OCI-LY1 (cell line): ENCODE data around the gene CDK11A.
A peak's percentile ranks its signal among the peaks of the same experiment; 100 is the strongest.

Experiments used
- EZH2 ChIP-seq: fragments of 200-600 bp; sonication (generic), shearing (Covaris generic); IDR thresholded peaks from 2 replicates; pipeline ENCODE4 v1.8.0; 2017; ENCODE audit warnings: borderline replicate concordance, mixed run types, mild to moderate bottlenecking, antibody characterized with exemption, low read length, moderate library complexity, mixed read lengths
- TF ChIP-seq, protein P1 (sequence below): fragments of 200-600 bp; sonication (generic), shearing (Covaris generic); IDR thresholded peaks from 2 replicates; pipeline ENCODE4 v1.5.1; 2017; ENCODE audit warnings: mild to moderate bottlenecking, antibody characterized with exemption, low read length, moderate library complexity, mixed read lengths

DNA sequence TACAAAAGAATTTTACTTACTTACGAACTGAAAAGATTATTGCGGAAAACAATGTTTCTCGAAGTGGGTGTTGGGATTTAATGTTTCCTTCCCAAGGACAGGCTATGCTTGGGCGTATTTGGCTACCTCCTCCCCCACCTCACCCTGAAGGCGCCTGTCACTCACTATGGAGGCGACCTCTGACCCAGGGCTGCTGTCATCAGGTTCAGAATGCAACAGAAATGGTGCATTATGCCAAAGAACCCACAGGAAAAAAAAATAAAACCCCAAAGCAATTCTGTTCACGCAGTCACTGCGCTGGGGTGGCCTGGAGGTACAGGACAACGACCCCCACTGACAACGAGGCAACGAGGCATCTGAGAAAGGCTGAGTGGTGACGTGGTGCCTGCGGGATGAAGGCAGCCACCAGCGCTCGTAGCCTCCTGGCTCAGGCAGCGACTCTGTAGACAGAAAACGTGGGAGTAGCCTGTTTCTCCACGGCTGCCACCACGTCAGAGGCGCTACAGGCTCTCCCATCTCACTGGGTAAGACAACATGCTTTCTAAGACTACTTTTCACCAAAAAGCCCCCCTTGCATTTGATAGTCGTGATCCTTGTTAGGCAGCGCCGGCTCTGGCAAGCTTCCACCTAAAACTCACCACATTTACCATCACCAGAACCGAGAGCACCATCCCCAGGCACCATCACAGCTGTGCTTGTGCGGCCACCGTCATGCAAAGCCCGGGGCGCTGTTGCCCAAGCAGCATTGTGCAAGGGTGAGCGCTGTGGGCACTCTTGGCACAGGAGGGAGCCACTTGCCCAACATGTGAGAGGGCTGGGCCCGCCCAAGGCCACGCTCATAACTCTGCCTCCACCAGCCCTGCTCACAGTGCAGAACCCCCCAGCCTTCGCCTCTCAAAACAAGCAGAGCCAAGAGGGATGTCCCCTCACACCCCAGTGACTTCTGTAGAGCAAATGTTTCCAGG lies 39.8 kb upstream of the CDK11A start:
- TF ChIP-seq, protein P1, sequence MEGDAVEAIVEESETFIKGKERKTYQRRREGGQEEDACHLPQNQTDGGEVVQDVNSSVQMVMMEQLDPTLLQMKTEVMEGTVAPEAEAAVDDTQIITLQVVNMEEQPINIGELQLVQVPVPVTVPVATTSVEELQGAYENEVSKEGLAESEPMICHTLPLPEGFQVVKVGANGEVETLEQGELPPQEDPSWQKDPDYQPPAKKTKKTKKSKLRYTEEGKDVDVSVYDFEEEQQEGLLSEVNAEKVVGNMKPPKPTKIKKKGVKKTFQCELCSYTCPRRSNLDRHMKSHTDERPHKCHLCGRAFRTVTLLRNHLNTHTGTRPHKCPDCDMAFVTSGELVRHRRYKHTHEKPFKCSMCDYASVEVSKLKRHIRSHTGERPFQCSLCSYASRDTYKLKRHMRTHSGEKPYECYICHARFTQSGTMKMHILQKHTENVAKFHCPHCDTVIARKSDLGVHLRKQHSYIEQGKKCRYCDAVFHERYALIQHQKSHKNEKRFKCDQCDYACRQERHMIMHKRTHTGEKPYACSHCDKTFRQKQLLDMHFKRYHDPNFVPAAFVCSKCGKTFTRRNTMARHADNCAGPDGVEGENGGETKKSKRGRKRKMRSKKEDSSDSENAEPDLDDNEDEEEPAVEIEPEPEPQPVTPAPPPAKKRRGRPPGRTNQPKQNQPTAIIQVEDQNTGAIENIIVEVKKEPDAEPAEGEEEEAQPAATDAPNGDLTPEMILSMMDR: peak; percentile 48
- TF ChIP-seq EZH2: no peak
